HCEC 1CT (cell line): ENCODE data around the gene ARHGAP44.
"Not testable (repeated sequence)": the region's sequence is repeated elsewhere in the genome, so short reads cannot be mapped to it uniquely, and the experiment has no call there.

Experiments
- DNase-seq: peaks from one replicate; pipeline ENCODE4 v3.0.0-alpha.2; 2017

ARHGAP44 gene

GRCh38 chr17:12964840-12965239 lies 175.5 kb downstream of the ARHGAP44 start:
- no peak for DNase-seq

- no peak for DNase-seq
Observed at GRCh38 chr17:12965988-12966387, 176.7 kb downstream of the ARHGAP44 start.

GRCh38 chr17:12966413-12966812 lies 177.1 kb downstream of the ARHGAP44 start:
- no peak for DNase-seq

GRCh38 chr17:12967962-12968361 lies 178.7 kb downstream of the ARHGAP44 start:
- no peak for DNase-seq

GRCh38 chr17:12973496-12974004 lies 184.3 kb downstream of the ARHGAP44 start:
- DNase-seq = no peak

- no peak for DNase-seq
Observed at GRCh38 chr17:12974005-12974531, 184.8 kb downstream of the ARHGAP44 start.

- DNase-seq = peak; percentile 15
Observed at GRCh38 chr17:12977008-12977751, 187.9 kb downstream of the ARHGAP44 start.

- not testable (repeated sequence) for DNase-seq
Observed at GRCh38 chr17:12978787-12979186, 189.5 kb downstream of the ARHGAP44 start.

- DNase-seq = no peak
Observed at GRCh38 chr17:12979246-12979645, 189.9 kb downstream of the ARHGAP44 start.

- DNase-seq = peak; percentile 29
Observed at GRCh38 chr17:12979826-12980500, 190.7 kb downstream of the ARHGAP44 start.

- DNase-seq = no peak
Observed at GRCh38 chr17:12982224-12982623, 192.9 kb downstream of the ARHGAP44 start.

GRCh38 chr17:12983991-12984884 lies 194.9 kb downstream of the ARHGAP44 start:
- DNase-seq = peak; percentile 68

GRCh38 chr17:12985431-12986293 lies 196.4 kb downstream of the ARHGAP44 start:
- DNase-seq = no peak

- DNase-seq = no peak
Observed at GRCh38 chr17:12987120-12987519, 197.8 kb downstream of the ARHGAP44 start.

- no peak for DNase-seq
Observed at GRCh38 chr17:12990041-12990808, 200.9 kb downstream of the ARHGAP44 start.

- DNase-seq = no peak
Observed at GRCh38 chr17:12990926-12991325, 201.6 kb downstream of the ARHGAP44 start.

- no peak for DNase-seq
Observed at GRCh38 chr17:12992676-12993075, 203.4 kb downstream of the ARHGAP44 start.

- no peak for DNase-seq
Observed at GRCh38 chr17:12993631-12994030, 204.3 kb downstream of the ARHGAP44 start.

GRCh38 chr17:12994341-12995074 lies 205.2 kb downstream of the ARHGAP44 start:
- DNase-seq = no peak
